Duodenal mucosa (tissue), 2 donors: ENCODE results near the gene ZER1.
"Not testable (repeated sequence)": the region's sequence is repeated elsewhere in the genome, so short reads cannot be mapped to it uniquely, and the experiment has no call there.

Experiments used
- H3K27ac ChIP-seq: one replicate; pipeline ENCODE4 v1.7.0; 2013; ENCODE audit warnings: low read depth, low read length
- H3K27me3 ChIP-seq, 2 donors: one replicate each; pipeline ENCODE4 v1.7.0; 2013; ENCODE audit warnings: low read length in 2 of 2, control low read depth in 1 of 2; ENCODE audit not compliant: insufficient read depth in 2 of 2, control insufficient read depth in 1 of 2
- H3K36me3 ChIP-seq, 2 donors: one replicate each; pipeline ENCODE4 v1.7.0; 2013; ENCODE audit warnings: low read length in 2 of 2, control low read depth in 1 of 2; ENCODE audit not compliant: insufficient read depth in 2 of 2, control insufficient read depth in 1 of 2
- H3K4me1 ChIP-seq, 2 donors: one replicate each; pipeline ENCODE4 v1.7.0; 2013; ENCODE audit warnings: low read length in 2 of 2, control low read depth in 1 of 2; ENCODE audit not compliant: insufficient read depth in 2 of 2, control insufficient read depth in 1 of 2
- H3K4me3 ChIP-seq, 2 donors: one replicate each; pipeline ENCODE4 v1.7.0; 2013; ENCODE audit warnings: low read length in 2 of 2, low read depth in 1 of 2
- H3K9ac ChIP-seq, 2 donors: one replicate each; pipeline ENCODE4 v1.7.0; 2013; ENCODE audit warnings: low read length in 2 of 2, low read depth in 1 of 2
- H3K9me3 ChIP-seq, 2 donors: one replicate each; pipeline ENCODE4 v1.7.0; 2013; ENCODE audit warnings: low read length in 2 of 2, control low read depth in 1 of 2; ENCODE audit not compliant: control insufficient read depth in 1 of 2

Gene ZER1

DNA sequence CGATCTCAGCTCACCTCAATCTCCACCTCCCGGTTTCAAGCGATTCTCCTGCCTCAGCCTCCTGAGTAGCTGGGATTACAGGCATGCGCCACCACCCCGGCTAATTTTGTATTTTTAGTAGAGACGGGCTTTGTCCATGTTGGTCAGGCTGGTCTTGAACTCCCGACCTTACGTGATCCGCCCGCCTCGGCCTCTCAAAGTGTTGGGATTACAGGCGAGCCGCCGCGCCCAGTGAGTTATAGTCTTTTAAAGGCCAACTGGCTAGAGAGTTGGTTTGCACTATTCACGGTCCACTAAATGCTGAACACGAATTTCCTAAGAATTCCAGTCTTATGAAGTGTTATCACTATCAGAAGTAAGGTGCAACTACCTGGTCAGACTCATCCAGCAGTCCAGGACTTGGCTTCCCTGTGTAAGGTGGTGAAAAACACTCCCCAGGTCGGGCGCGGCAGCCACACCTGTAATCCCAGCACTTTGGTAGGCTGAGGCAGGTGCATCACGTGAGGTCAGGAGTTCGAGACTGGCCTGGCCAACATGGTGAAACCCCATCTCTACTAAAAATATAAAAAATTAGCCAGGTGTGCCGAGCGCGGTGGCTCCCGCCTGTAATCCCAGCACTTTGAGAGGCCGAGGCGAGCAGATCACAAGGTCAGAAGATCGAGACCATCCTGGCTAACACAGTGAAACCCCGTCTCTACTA is 72.5 kb downstream of the ZER1 start:
- H3K4me1 ChIP-seq, H3K9ac ChIP-seq, H3K27ac ChIP-seq, H3K27me3 ChIP-seq, H3K9me3 ChIP-seq, H3K4me3 ChIP-seq: not testable (repeated sequence)
- H3K36me3 ChIP-seq, result peaks cover 2 to 25% of the 10 kb centered on the region in 2 donors

DNA sequence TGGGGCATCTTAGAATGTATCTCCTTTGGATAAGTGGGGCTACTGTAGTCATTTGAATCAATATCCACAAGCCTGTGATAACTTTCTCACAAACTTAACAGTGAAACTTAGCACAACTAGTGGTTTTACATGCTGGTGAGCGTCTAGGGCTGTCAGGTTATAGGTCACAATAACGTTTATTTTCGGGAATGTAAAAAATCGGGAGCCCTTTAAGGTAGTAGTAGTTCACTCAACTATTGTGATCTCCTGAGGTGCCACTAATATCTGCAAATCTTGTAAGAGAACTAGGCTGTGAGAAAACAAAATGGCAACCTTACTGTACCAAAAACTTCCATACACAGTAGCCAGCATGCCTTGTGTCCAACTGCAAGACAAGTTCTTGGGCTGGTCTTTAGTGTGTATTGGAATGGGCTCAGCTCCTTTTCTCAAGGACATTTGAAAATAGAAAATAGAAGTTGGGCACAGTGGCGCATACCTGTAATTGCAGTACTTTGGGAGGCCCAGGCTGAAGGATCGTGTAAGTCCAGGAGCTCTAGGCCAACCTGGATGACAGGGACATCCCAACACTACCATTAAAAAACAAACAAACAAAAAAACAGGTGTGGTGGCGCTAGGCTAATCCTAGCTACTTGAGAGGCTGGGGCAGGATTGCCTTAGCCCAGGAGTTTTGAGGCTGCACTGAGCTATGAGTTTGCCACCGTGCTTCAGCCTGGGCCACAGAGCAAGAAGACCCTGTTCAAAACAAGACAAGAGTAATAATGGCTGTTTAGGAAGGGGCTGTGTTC is 74.6 kb downstream of the ZER1 start:
- no peak overlapping the region for H3K9ac ChIP-seq
- H3K27ac ChIP-seq, result no peak overlapping the region
- peaks cover 14 to 45% of the 10 kb centered on the region in 2 donors for H3K36me3 ChIP-seq
- no peaks in the 10 kb centered on the region for H3K27me3 ChIP-seq
- H3K4me1 ChIP-seq, result peaks cover 3 to 5% of the 10 kb centered on the region in 2 donors
- H3K9me3 ChIP-seq, result no peaks in the 10 kb centered on the region
- H3K4me3 ChIP-seq, result no peak overlapping the region

DNA sequence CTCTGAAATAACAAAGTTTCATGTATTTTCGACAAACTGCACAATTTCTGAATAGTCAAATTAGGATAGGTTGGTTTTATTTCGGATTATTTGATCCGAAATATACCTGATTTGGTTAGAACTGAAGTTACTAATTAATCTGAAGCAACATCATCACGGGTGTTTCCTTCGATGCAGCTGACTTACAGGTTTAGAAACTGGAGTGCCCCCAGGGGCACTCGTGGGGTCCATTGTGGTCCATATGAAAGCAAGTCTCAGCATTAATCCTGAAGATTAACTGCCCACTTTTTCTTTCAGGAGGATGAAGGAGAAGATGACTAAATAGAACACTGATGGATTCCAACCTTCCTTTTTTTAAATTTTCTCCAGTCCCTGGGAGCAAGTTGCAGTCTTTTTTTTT is 77.4 kb downstream of the ZER1 start:
- H3K9me3 ChIP-seq, result no peaks in the 10 kb centered on the region
- H3K4me1 ChIP-seq, result peaks cover 10 to 15% of the 10 kb centered on the region in 2 donors
- no peak overlapping the region for H3K9ac ChIP-seq
- peaks cover 14 to 54% of the 10 kb centered on the region in 2 donors for H3K36me3 ChIP-seq
- H3K27ac ChIP-seq, result no peak overlapping the region
- no peaks in the 10 kb centered on the region for H3K27me3 ChIP-seq
- no peak overlapping the region for H3K4me3 ChIP-seq

DNA sequence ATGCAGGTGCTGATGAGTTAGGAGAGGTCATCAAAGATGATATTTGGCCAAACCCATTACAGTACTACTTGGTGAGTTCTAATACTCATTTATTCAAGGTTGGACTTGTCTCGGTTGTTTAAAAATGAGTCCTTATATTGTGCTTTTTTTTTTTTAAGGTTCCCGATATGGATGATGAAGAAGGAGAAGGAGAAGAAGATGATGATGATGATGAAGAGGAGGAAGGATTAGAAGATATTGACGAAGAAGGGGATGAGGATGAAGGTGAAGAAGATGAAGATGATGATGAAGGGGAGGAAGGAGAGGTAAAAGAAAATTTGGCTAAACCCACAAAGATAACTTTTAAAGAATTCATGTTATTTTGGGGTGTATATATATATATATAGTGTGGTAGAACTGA is 78.0 kb downstream of the ZER1 start:
- H3K4me1 ChIP-seq, result peaks cover 10 to 15% of the 10 kb centered on the region in 2 donors
- H3K9ac ChIP-seq, H3K27ac ChIP-seq, H3K27me3 ChIP-seq, H3K4me3 ChIP-seq, H3K9me3 ChIP-seq: not testable (repeated sequence)
- peaks cover 14 to 54% of the 10 kb centered on the region in 2 donors for H3K36me3 ChIP-seq

DNA sequence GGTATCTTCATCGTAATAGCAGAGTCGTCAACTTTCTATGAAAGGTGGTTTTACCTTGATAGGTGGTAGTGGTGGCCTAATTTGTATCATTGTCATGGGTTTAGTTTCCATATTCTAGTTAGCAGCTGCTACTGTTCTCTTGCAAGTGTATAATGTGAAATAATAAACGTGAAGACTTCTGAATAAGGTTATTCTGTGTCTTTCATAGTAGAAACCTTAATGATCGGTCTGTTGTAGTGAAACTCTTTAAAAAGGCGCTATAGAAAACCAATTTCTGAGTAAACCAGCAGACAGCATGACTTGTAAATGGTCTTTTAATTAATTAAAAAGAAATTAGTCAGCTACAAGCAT is 81.1 kb downstream of the ZER1 start:
- Histone ChIP-seq H3K4me3 (peak overlapping the region; percentile 94 to 98), H3K9ac (peak overlapping the region; percentile 82 to 89), H3K36me3 (peaks cover 14 to 35% of the 10 kb centered on the region in 2 donors), H3K27me3 (no peaks in the 10 kb centered on the region), H3K27ac (no peak overlapping the region), H3K9me3 (no peaks in the 10 kb centered on the region), H3K4me1 (peaks cover 25 to 35% of the 10 kb centered on the region in 2 donors)

DNA sequence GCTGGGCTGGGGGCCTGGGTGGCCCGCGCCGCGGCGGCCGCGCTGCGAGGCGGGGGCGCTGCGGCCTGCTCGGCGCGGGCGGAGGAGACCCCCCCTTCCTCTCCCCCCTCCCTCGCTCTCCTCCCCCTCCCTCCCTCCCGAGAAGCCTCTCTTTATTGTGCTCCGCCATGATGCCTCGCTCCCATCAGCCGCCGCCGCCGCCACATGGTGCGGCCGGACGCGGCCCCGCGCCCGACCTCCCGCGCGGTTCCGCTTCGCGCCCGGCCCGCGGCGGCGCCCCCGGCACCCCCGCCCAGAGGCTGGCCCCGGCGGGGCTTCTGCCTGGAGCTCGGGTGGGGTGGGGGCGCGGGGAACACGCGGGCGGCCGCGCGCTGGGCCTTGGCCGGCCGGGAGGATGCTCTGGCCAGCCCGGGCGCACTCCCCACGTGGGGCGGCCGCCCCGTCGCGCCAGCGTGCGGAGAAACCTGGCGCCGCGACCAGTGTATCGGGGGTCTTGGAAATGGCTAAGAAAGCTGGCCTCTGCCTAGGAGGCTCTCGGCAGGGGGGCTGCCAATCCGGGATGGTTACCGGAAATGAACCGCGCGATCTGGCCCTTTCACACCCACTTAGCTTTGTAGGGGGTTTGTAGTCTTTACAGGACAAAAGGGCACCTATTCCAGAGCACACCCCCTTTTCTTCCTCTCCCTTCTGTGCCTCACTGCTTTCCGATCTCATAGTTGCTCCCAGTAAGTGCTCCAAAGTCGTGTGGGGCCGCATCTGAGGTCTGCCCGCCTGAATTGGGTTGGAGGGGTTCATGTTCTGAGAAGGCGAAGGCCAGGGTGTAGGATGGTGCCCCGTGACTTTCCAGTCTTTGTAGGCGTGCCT is 81.7 kb downstream of the ZER1 start:
- peak overlapping the region; percentile 46 for H3K27ac ChIP-seq
- no peaks in the 10 kb centered on the region for H3K9me3 ChIP-seq

DNA sequence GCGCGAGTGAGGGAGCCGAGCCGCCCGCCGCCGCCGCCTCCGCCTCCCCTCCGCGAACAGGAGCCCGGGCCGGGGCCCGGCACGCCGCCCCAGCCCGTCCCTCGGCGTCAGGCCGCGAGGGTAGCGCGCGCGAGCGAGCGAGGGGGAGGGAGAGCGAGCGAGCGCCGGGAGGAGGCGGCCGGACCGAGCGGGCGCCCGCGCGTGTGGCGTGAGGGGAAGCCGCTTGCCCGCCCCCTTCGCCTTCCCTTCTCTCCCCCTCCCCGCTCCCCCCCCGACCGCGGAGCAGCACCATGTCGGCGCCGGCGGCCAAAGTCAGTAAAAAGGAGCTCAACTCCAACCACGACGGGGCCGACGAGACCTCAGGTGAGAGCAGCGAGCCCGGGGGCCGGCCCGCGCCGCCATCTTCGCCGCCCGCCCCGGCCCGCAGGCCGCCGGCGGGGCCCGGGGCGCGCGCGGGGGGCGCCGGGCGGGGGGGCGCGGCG is 82.4 kb downstream of the ZER1 start:
- Histone ChIP-seq H3K9ac (peak overlapping the region in 1 of 2 donors; percentile 21), H3K27me3 (no peaks in the 10 kb centered on the region), H3K36me3 (peaks cover 13 to 30% of the 10 kb centered on the region in 2 donors), H3K27ac (peak overlapping the region; percentile 81), H3K4me3 (peak overlapping the region; percentile 11 to 48), H3K4me1 (peaks cover 38 to 48% of the 10 kb centered on the region in 2 donors), H3K9me3 (no peaks in the 10 kb centered on the region)

More for the DNA sequence above, 81.7 kb downstream of the ZER1 start:
- Histone ChIP-seq H3K27me3 (no peaks in the 10 kb centered on the region), H3K4me1 (peaks cover 31 to 41% of the 10 kb centered on the region in 2 donors), H3K36me3 (peaks cover 14 to 32% of the 10 kb centered on the region in 2 donors), H3K9ac (peak overlapping the region; percentile 82 to 89), H3K4me3 (peak overlapping the region; percentile 94 to 98)

DNA sequence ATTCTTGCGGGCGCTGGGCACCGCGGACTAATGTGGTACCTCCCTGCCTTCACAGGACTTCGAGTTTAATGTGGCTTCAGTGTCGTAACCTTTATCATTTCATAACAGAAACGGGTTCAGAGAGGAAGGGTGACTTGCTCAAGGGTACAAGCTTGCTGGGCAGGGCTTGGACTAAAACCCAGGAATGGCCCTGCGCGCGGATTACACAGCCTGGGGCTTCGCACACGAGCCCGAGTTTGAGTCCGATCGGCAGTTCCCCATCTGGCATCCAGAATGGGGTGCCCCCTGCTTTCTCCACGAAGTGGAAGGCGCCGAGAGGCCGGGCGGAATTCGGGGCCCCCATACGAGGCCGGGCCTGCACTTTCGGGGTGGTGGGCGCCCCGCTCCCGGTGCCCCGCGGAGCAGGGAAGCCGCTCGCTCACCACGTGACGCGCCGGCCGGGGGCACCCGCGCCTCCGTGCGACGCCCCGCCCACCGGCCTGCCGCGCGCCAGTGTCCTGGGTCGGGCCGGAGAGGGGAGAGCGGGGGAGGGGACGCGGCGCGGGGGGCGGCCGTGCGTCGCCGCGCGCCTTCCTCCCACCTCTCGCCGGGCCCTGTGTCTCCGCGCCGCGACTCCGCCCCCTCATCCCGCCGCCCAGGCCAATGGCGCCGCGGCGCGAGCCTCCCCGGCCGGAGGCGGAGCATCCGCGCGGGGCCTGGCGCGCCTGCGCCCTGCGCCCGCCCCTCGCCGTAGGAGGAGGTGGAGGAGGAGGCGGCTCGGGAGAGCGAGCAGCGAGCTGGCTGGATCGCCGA is 83.0 kb downstream of the ZER1 start, which contains the start of gene SET:
Gene SET (plus strand): TSS at position 722 of the 792 bp plus-strand sequence. CDS start 361 bp downstream, outside the sequence.
- Histone ChIP-seq H3K9ac (peak within 1 kb of the TSS; percentile 82 to 89), H3K4me1 (peaks cover 38 to 48% of the 10 kb centered on the region in 2 donors), H3K27ac (peak within 1 kb of the TSS; percentile 96), H3K27me3 (no peaks in the 10 kb centered on the region), H3K4me3 (peak within 1 kb of the TSS; percentile 94 to 98), H3K36me3 (peaks cover 10 to 25% of the 10 kb centered on the region in 2 donors), H3K9me3 (no peaks in the 10 kb centered on the region)

DNA sequence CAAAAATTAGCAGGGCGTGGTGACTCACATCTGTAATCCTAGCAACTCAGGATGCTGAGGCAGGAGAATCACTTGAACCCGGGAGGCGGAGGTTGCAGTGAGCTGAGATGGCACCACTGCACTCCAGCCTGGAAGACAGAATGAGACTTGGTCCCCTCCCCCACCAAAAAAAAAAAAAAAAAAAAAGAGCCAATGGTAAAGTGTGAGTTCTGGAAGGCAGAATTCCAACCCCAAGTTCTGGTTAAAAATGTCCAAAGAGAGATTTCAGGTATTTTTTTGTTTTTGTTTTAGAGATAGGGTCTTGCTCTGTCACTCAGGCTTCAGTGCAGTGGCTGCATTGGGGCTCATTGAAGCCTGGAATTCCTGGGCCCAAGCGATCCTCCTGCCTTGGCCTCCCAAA is 84.3 kb downstream of the ZER1 start:
- Histone ChIP-seq H3K27me3 (no peaks in the 10 kb centered on the region), H3K9me3 (no peaks in the 10 kb centered on the region), H3K36me3 (peaks cover 2 to 13% of the 10 kb centered on the region in 2 donors), H3K9ac (no peak overlapping the region), H3K4me1 (peaks cover 38 to 56% of the 10 kb centered on the region in 2 donors), H3K27ac (no peak overlapping the region), H3K4me3 (no peak overlapping the region)
